Measurements from ENCODE around the gene TPRG1.

Gene TPRG1

DNA sequence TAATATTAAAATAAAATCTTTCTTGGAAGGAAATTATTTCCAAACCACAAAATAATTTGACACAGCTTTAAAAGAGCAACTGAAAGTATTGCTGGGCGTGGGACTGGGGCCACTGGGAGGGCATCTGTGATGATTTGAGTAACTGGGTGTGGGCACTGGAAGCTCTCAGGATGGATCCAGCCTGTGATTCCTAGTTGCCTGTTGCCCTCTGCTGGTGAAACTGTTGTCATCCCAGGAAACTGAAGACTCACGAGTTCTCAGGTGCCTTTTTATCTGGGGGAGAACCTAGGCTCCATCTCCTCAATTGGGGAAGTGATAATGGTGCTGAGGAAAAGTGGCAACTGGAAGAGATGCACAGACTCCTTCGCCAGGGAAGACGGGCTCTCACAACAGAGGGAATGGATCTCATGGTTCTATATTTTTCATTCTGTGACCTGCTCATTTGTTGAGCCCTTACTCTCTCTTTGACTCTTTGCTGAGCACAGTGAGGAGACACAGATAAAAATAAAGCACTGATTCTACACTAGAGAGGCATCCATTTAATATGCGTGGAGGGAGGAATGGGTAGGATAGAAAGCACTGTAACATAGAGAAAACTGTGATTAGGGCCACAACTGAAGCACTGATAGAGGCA is 61.6 kb downstream of the TPRG1 start:
- peak; percentile 21 for DNase-seq

DNA sequence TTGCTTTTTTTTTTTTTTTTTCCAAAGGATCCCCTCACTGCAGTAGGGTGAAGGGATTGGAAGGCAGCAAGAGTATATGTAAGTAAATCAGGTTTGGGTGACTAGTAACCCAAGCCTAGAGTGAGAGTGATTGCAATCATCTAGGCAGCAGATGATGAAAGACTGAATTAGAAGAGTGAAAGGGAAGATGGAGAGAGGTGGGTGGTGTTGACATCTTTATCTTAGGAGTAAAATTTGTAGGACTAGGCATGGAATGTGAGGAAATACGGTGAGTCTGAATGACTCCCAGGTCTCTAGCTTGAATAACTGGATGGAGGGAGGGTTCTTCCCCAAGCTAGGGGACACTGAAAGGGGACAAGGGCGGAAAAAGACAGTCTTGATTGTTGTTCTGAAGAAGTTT is 63.4 kb downstream of the TPRG1 start:
- DNase-seq, result no peak

DNA sequence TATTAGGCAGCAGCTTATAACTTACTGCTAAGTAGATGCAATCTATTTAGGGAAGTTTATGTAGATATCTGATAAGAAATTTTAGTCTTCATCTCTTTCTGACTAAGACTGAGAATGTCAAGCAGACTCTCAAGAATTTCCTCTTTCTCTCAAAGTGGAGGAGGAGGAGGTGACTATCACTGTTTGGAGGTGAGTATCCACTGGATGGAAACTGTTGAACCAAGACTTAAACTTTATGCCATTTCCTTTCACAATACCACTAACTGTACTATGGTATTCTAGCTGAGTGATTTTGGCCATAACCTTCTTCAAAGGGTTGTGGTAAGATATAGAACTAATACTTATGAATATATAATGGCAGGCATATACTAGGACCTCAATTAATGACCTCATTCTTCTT is 64.6 kb downstream of the TPRG1 start:
- DNase-seq, result no peak

DNA sequence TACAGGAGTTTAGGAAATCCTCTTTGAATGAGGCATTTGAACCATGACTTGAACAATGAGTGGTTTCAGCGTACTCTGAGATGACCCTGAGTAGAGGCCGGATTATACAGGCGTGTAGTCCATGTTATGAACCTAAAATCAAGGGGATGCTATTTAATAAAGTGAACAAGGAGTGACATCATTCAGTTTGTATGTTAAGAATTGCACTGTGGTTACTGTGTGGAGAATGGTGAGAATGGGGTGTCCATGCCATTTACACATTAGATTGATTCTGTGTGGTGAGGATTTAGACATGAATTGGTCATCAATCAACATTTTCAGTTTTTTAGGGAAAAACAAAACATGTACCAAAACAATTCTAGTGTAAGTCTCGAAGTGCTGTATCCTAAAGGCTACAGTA is 65.8 kb downstream of the TPRG1 start:
- no peak for DNase-seq

DNA sequence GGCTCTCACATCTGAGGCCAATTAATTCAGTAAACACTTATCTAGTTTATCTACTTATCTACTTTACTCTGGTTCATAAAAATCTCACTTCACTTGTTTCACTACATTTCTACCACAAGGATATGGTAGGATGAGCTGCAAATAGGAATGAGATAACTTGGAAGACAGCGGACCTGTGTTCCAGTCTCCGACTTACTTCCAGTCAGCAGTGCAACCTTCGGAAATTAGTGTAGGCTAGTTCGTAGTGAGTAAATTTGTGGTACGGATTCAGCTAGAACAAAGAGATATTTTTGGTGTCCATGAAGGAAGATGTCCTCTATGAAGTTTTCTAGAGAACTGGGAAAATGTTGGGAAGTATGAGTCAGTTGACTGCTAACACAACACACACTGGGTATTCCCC is 66.3 kb downstream of the TPRG1 start:
- DNase-seq, result no peak

DNA sequence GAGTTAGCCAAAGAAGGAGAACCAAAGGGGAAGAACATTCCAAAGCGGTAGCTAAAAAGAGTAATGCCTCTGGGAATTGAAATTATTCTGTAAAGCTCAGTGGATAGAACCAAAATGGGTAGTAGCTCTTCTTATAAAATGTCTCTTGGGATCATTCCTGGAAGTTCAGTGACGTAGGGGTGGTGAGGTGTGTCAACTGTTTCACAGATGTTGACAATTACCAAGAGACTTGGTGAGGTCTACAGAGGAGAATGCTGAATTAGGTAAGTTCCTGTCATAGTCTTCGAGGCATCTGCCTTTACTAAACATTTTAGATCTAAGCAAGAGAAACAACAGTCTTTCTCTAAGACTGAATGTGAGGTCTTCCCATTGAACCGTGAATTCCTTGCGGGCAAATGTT is 67.8 kb downstream of the TPRG1 start:
- DNase-seq, result no peak

DNA sequence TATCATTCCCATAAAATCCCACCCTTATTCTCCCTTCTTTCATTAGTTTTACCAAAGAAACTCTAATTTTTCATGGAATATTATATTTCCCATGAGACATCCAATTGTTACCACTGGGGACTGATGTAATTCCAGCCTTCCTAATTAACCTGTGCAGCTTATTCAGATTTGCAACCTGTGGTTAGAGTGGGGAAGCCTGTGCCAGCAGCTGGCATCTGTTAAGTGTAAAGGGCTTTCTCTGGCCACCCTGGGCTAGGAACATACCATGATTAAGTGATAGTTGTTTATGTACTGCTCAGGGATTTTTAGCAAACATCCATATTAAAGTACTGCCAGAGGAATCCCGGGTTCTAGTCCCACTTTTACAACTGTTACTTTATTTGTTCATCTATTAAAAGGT is 78.2 kb downstream of the TPRG1 start:
- no peak for DNase-seq

DNA sequence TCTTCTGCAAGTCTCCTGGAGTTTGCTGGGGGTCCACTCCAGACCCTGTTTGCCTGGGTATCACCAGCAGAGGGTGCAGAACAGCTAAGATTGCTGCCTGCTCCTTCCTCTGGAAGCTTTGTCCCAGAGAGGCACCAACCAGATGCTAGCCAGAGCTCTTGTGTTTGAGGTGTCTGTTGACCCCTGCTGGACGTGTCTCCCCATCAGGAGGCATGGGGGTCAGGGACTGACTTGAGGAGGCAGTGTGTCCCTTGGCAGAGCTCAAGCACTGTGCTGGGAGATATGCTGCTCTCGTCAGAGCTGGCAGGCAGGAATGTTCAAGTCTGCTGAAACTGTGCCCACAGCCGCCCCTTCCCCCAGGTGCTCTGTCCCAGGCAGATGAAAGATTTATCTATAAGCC is 86.5 kb downstream of the TPRG1 start:
- DNase-seq, result no peak

DNA sequence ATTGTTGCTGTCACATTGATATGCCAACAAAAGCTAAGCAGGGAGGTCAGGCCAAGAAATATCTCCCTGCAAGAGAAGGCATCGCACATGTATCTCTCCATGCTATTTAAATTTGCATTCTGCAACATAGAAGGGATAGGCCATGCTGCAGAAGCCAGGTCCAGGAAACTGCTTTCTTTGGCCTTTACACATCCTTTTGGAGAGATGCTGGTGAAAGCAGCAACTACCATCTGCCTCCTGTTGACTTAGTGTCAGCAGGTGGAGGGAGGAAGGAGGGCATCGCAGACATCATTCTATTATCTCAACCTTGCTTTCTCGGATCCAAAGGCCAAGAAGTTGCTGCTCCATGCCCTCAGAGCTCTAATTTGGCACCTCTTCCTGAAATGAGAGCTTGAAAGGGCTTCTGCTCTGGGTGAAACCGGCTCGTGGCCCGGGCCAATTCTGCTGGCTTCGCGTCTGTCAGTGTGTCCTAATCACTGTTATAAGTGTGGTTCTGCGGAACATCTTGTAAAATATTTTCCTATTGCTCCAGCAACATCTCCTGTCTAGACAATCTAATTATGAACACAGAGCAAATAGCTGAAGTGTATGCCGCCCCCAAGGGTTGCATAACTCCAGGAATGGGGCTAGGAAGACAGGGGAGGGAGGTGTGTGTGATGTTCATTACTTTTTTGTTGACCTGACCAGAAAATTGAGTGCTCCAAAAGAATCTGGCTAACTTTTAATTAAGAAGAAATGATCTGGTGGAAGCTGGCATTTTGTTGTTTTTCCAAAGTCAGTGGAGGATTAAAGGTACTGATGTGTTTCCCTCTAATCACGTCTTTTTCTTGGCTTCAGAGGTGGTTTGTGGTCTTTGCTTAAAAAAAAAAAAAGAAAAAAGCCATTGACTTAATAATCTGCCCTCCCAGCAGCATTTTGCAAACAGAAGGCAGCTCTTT is 89.1 kb downstream of the TPRG1 start:
- DNase-seq, result no peak

DNA sequence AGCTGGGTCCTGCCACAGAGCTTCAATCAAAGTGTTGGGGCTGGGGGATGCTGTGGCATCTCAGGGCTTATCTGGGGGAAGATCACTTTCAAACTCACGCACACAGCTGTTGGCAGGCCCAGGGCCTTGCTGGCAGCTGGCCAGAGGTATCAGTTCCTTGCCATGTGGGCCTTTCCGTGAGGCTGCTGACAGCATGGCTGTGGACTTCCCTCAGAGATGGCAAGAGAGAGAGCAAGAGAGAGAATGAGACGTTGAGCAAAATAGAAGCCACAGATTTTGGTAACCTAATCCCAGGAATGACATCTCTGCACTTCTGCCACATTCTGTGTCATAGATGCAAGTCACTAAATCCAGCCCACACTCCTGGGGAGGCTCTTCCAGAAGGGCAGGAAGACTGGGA is 91.0 kb downstream of the TPRG1 start:
- DNase-seq, result no peak

DNA sequence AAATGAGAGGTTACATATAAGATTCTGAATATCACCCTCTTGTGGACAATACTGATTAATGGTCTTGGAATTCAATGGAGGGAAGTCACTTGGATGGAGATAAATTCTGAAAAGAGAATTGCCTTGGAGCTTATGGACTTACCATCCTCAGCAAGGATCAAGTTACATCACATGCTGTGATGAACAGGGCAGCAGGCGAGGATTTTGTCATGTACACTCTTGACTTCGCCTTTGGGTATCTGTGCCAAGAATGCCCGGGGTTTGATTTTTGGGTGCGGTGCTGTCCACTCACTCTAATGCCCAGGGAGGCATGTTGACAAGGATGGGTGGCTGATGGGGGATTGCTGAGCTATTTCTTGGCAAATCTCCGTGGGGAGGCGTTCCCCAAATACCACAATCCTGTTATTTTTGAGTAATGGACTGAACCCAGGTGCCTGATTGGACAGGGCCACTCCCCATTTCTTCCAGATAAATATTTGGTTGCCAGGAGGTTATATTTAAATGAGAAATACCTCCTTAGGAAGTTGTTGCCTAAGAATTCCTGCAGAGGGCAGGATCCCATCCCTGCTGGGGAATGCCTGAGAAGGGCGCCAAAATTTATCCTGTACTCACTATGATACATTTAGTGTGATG is 96.3 kb downstream of the TPRG1 start:
- no peak for DNase-seq

DNA sequence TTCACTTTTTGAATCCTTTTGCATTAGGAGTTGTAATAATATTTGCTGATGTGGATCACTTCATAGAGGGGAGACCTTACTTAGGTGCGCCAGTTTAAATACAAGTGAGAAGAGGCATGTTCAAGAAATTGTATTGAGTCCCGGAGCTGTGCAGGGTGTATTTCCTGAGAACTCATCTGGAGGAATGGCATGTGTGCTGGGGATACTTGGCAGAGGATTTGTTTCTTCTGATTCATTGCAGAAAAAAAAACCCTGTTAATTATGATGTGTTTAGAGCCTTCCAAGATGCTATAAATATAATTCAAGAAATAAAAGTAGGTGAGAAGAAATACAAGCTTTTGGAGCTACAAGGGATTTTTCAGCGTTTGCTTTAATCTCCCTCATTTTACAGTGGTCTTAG is 97.6 kb downstream of the TPRG1 start:
- no peak for DNase-seq

DNA sequence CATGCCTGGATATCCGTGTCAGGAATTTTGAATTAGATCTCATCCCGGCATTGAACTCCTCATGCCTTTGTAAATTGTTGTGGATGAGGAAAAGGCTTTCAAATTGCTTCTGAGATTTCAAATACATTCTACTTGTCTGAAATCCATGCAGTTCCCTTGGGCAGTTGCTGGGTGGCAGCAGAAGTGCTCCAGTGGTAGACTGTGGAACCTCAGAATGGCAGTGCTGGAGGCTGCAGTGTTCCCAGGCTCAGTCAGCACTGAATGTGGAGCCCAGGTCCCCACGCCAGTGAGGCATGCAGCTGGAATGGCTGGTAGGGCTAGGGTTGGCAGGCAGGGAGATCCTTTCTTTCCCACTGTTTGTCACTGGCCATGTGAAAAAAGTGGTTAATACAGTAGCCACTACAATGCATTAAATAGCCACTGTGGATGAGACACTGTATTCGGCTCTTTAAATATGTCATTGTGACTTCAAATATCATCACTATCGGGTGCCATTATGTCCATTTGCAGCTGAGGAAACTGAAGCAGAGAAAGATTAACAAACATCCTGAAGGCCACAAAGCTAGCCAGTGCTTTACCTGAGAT is 98.6 kb downstream of the TPRG1 start:
- no peak for DNase-seq

DNA sequence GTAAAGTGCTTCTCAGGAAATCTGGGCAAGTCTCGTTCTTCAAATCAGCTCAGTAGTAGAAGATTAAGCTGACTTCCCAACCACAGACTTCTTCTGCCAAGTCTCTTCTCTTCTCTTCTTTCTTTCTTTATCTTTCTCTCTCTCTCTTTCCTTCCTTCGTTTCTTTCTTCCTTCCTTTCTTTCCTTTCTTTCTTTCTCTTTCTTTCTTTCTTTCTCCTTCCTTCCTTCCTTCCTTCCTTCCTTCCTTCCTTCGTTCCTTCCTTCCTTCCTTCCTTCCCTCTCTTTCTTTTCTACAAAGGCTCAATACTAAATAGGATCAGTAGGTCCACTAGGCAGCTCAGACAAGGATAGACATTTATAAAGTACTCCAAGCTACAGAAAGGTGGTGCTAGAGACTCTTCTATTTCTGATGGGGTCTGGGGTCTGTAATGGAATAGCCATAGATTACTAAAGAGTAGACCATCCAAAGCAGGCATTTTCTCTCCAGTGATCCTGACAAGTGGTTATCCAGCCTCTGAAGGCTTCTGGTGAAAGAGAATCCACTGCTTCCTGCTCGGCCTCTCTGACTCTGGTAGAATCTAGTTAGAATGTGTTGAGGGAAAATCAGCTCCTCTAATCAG is 100.8 kb downstream of the TPRG1 start:
- DNase-seq, result no peak

DNA sequence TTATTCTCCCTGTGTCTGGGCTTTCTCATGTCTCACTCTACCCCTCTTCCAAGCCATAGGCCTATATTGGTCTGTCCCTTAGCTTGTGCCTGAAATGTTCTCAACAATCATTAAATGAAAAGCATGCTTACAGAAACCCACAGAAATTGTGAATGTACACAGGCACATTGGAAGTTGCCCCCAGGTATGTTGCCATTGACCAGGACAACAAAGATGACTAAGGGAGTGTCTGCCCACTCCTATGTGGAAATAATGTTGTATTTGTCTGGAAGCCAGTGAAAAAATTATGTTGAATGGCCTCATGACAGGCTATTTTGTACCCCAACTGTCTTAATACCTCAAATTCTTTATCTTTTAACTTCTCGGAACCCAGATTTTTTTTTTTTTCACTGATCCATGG is 102.0 kb downstream of the TPRG1 start:
- DNase-seq, result no peak

DNA sequence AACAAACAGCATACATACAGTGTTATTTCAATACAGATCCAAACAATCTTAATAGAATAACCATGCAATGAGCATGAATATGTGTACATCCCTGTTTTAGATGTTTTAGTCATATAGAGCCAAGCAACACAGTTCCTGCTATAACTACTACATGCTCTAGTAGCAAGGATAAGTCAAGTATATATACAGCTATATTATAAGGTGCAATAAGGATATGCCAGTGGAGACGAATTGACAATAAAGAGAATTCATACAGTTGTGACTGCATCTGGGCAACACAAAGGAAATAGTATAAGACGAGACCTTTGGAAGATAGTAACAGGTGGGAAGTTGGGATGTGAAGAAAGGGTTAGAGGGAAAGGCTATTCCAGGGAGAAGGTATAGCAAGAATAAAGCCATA is 103.4 kb downstream of the TPRG1 start:
- no peak for DNase-seq

DNA sequence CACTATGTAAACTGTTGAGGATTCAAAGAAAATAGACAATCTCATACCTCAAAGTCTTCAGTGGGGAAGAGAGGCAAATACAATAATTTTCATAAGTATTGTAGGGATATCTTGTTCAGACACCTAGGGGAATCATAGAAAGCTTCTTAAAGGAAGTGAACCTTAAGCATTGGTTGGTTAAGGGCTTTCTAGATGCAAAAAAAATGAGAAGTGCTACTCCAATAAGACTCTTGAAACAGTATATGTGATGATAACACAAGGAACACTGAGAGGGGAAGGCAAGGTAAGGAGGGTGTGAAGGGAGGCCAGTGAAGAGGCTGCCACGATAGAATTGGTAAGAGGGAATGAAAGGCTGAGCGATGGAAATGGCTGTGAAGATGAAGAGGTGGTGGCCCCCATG is 104.1 kb downstream of the TPRG1 start:
- no peak for DNase-seq

DNA sequence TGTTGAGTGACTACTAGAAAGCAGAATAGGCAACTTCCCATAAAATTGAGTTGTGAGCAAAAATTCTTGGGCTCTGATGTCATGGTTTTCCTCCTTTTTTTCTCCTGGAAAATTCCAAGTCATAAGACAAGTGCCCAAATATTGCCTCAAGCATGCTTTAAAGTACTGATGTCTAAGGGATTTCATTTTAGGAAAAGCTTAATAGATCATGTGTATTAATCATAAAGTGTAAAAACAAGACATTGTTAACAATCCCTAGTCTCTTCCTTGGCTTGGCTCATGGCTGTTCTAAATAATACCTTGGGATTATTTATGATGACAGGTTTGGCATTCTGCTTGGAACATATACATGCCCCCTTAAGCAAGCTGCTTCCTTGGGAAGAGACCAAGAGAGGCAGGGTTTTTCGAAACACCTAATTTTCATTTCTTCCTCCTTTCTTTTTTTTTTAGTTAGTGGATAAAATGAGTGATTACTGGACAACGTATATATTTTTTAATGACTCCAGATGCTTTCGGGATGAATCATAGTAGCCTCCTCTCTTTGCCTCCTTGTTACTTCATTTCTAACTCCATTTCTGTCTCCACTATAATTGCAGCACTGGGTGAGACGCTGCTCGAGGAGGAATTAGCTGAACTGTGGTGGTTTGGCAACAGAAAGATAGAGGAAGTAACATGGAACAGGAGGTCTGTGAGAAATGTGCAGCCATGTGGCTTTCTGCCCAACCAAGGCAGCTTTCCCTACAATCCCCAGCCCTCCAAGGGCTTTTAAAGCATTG is 104.9 kb downstream of the TPRG1 start:
- DNase-seq, result no peak

DNA sequence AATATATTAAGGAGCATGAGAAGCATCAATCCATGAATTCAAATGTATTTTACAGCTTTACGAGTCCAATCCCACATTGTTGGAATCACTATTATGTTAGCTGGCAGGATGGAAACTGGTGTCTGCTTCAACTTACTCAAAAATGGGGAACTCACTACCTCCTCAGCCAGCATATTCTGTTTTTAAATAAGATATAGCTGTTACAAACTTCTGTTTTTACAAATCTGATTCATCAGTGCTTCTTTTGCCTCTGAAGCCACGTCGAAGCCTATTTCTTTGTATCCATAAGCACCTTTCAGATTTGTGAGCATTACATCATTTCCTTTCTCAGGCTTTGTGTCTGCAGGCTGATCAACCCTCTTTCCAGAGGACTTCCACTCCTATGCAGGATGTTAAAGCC is 105.9 kb downstream of the TPRG1 start:
- DNase-seq, result no peak

DNA sequence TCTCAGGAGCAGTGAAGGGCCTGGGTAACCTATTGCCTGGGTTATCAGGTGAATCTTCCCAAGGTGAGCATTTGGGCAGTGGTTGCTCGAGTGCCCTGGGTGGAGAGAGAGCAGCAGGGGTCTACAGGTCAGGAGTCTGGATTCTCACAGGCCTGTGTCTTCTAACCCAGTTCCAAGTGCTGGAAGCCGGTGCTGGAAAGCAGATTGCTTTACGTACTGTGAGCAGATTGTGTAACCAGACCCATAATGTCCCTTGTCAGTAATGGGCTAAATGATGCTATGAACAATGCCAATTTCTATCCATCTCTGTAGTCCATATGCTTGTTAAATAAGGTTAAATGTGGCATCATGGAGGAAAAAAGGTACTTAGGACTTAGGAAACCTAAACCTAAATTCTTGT is 106.5 kb downstream of the TPRG1 start:
- DNase-seq, result no peak

DNA sequence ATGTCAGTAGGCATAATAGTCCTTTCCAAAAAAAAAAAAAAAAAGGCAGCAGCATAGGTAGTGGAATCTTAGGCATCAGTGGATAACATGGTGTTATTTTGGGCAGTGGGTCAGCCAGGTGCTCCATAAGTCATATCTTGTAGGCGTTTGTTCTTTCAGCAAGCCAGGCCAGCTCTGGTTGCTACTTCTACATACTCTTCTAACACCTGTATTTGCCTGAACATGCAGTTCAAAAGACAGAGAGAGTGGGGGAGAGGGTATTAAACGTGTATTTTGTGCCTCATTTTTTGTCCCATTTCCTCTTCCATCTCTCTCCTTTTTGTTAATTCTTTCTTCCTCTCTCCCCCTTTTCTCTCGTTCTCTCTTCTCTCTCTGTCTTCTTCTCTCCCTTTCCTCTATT is 110.4 kb downstream of the TPRG1 start:
- no peak for DNase-seq

DNA sequence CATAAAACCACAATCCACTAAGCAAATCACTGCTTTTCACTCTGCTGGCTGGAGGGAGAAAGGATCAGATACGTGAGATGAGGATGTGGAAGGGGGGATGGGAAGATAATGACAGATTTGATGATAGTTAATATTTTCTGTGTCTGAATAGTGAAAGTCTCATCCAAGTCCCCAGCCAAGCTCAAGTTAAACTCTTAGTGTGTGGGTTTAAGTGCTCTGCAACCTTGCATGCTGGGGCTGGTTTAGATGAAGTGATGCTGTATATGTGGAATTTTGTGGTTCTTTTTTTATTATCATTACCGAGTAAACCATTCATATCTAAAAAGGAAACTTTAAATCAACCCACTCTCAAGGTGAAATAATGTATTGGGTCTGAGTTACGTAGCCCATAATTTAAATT is 111.0 kb downstream of the TPRG1 start:
- no peak for DNase-seq

DNA sequence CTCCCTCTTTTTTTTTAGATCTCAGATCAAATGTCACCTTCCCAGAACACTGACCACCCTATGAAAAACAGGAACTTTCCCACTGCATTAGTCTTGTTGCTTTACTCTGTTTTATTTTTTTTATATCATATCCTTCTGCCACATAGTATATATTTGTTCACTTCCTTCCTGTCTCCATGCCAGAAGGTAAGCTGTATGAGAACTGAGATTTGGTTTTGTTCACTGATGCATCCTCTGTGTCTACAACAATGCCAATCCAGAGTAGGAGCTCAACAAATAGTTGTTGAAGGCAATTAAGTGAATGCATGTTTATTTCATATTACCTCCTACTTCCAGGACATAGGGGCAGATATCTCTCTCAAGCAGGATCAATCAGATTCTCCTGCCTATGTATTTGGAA is 114.4 kb downstream of the TPRG1 start:
- no peak for DNase-seq

All from NCI-H1048 (cell line).